ENCODE data around the gene PDHA2.
"Not testable (repeated sequence)": the region's sequence is repeated elsewhere in the genome, so short reads cannot be mapped to it uniquely, and the experiment has no call there.

Gene PDHA2

DNA sequence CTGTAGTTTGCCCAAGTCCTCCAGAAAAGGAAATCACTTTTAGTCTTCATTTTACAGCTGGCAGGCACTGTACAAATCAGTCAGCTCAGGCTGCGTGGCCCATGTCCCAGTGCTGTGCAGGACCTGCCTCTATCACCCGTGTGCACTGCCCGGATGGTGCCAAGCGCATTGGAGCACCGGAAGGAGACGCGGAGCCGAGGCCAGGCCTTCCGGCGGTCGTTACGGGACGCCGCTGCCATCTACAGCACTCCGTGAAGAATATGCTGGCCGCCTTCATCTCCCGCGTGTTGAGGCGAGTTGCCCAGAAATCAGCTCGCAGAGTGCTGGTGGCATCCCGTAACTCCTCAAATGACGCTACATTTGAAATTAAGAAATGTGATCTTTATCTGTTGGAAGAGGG, at the start of gene PDHA2:
Gene PDHA2, plus strand, starts transcription at position 203 of the 400 bp plus-strand sequence. Its CDS starts 58 bp downstream, at position 261.
- no peak for DNase-seq (ENCODE audit: low spot score)

DNA sequence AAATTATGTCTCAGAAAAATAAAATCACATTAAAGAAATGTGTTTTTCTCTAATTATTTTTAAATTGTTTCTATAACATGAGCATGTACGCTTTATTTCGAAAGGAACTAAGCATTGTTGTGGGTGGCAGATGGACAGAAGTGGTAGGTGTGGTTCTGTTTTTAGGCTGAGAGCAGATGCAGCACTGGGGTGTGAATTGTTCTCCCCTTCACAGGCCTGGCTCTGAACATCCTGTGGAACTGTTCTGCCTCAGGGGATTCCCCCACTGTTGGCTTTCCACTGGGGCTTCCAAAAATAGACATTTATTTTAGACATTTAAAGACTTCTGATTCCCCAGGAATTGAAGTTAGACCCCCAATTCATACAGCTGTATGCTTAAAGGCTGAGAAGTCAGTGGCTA, 41.9 kb upstream of the PDHA2 start:
- no peak for DNase-seq (ENCODE audit: low spot score)

GRCh38 chr4:95798727-95799126, 41.2 kb upstream of the PDHA2 start:
- no peak for DNase-seq (ENCODE audit: low spot score)

- no peak for DNase-seq (ENCODE audit: low spot score)
These were observed 18.0 kb upstream of the PDHA2 start for GRCh38 chr4:95821867-95822266.

DNA sequence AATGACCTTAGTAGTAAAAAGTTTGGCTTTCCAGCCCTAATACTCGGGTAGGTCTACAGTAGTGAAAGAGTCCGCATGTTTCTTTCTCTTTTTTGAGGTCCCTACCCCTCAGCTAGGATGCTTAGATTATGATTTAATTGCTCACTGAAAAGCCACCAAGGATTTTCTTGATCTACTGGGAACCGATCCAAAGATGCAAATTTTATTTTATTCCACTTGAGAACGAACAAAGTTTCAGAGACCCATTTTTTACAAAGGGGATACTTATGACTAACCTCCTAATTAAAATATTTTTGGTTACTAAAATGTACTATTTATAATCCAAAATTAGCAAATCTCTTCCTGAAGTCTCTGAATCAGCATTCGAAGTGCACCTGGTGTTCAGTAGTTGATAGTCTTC, 14.3 kb upstream of the PDHA2 start:
- no peak for DNase-seq (ENCODE audit: low spot score)

DNA sequence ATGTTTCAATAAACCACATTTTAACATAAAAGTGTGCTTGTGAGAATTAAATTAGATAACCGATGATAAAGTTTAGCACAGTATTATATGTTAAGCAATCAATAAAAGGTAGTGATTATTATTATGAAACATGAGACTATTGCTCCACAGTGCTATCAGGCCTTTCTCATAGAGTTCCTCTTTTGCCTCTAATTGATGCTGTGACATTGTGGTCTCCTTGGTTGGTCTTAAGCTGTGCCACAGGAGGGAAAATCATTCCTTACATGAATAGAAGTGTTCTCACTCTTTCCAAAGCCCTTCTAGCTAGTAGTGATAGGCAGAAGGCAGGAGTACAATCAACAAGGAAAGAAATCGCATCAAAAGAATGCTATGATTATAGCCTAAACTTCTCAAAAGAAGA, 9.2 kb upstream of the PDHA2 start:
- DNase-seq (ENCODE audit: low spot score): no peak

DNA sequence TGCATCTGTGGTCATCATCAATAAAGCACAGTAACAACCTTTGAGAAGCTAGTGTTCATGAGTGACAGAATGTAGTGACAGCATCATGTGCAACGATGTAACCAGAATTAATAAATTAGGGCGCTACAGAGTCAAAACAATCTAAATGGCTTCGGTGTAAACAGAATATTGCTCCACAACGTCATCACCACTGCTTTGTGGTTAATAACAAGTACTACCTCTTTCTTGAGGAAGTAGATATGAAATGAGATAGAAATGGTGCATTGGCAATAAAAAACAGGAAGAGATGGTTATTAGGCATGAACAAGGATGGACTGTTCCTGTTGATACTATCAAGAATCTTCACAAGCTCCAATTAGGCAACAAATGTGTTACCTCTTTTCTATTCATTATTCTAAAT, 8.7 kb upstream of the PDHA2 start:
- DNase-seq (ENCODE audit: low spot score): no peak

DNA sequence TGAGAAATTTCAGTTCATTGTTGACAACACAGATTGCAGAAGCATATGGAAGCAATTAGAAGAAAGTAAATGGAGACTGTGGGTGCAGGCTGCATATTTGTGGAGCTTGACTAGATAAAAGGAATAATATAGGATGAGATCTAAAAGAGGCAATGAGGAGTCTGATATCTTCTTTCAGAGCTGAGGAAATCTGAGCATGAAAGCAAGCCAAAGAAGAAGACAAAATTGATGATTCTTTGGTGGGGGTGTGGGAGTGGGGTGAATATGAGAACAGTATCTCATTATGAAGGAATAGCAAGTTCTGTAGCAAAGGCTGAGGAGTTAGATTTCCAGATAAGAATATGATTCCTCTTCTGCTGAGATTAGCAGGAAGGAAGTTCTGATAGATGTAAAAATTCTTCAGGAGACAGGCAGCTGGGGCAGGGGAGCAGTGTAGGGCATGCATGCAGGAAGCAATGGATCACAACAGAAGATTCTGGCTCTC, 6.1 kb upstream of the PDHA2 start:
- no peak for DNase-seq (ENCODE audit: low spot score)

DNA sequence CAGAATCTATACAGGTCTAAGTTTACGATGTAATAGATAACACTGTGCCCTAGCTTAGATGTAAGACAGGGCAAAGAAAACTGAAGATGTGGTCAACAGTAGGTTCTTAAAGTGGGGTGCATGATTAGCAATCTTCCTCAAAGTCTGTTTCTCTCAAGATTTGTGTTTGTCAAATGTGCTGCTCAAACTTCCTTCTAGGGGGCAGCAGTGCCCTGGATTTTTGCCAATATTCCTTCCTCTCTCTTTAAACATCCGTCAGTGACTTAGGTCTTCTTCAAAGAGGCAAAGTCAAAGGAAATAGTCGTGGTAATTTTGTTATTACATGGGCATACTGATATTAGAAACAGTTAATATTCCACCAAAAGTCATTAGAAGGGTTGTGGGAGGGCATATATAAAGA, 4.2 kb upstream of the PDHA2 start:
- DNase-seq (ENCODE audit: low spot score): no peak

GRCh38 chr4:95838192-95838591, 1.7 kb upstream of the PDHA2 start:
- no peak for DNase-seq (ENCODE audit: low spot score)

- no peak for DNase-seq (ENCODE audit: low spot score)
These were observed 8.1 kb downstream of the PDHA2 start for GRCh38 chr4:95847908-95848460.

GRCh38 chr4:95850161-95850560, 10.3 kb downstream of the PDHA2 start:
- DNase-seq (ENCODE audit: low spot score): no peak

DNA sequence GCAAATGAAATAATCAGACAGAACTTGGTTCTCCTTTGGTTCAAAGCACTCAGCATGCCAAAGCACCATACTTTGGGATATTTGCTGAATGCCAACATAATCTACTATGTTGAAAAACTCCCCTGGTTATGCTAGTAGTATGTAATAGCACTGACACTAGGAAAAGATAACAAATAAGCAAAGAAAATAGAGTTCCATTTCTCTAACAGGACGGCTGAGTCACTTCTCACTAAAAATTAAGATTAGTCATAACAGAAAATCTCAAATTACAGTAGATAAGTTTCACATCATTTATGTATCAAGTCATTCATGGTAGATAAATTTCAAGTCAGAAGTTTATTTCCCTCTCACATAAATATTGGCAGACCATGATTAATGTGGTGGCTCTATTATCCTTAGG, 17.9 kb downstream of the PDHA2 start:
- no peak for DNase-seq (ENCODE audit: low spot score)

DNA sequence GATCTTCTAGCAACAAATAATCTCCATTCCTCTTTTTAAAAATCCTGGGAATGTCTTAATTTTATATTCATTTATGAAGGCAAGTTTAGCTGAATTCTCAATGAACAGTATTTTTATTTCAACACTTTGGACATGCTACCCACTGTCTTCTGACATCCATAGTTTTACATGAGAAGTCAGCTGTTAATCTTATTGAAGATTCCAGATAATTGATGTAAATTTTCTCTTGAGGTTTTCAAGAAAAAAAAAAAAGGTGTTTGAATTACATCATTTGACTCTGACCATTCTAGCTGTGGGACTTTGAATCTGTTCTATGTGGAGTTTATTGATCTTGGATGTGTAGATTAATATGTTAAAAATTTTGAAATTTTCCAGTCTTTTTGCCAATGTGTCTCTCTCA, 28.0 kb downstream of the PDHA2 start:
- no peak for DNase-seq (ENCODE audit: low spot score)

DNA sequence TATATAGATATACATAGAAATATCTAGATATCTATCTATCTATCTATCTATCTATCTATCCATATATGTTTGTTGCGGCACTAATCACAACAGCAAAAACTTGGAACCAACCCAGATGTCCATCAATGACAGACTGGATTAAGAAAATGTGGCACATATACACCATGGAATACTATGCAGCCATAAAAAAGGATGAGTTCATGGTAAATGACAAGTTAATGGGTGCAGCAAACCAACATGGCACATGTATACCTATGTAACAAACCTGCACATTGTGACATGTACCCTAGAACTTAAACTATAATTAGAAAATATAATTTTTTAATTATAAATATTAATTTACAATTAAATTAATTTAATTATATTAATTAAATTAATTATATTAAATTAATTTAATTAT, 29.5 kb downstream of the PDHA2 start:
- not testable (repeated sequence) for DNase-seq (ENCODE audit: low spot score)

- no peak for DNase-seq (ENCODE audit: low spot score)
These were observed 30.1 kb downstream of the PDHA2 start for GRCh38 chr4:95869961-95870500.

DNA sequence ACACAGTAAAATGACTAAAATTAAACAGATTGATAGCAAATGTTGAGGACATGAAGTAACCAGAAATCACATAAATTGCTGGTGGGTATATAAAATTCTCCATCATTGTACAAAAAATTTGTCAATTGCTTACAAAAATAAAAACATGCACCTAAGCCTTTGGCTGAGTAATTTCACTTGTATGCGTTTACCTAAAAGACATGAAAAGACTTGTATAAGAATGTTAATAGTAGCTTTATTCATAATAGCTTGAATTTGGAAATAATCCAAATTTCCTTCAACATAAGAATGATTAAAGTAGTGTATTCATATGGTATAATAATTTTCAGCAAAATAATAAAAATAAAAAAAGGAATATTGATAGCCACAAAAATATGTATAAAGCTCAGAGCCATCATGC, 37.7 kb downstream of the PDHA2 start:
- no peak for DNase-seq (ENCODE audit: low spot score)

- no peak for DNase-seq (ENCODE audit: low spot score)
These were observed 47.7 kb downstream of the PDHA2 start for GRCh38 chr4:95887551-95887950.

GRCh38 chr4:95889662-95890061, 49.8 kb downstream of the PDHA2 start:
- DNase-seq (ENCODE audit: low spot score): no peak
